ENCODE measurements around the gene SLC8B1. TPM values are rescaled to one million over a fixed set of nuclear protein-coding genes. Genes with fewer than 3 reads are reported as not detected.

The SLC8B1 gene
- total RNA-seq, 1 donor from 2014 or later = 14.0 TPM

- DNase-seq (ENCODE audit: low spot score) = no peak
Measured at GRCh38 chr12:113325916-113326315, 9.0 kb downstream of the SLC8B1 start.

GRCh38 chr12:113322343-113322742 lies 12.6 kb downstream of the SLC8B1 start:
- no peak for DNase-seq (ENCODE audit: low spot score)

GRCh38 chr12:113320401-113320800 lies 14.5 kb downstream of the SLC8B1 start:
- no peak for DNase-seq (ENCODE audit: low spot score)

GRCh38 chr12:113318900-113319628 lies 15.8 kb downstream of the SLC8B1 start:
- no peak for DNase-seq (ENCODE audit: low spot score)

- DNase-seq (ENCODE audit: low spot score) = no peak
Measured at GRCh38 chr12:113318046-113318656, 16.8 kb downstream of the SLC8B1 start.

GRCh38 chr12:113317122-113317521 lies 17.8 kb downstream of the SLC8B1 start:
- DNase-seq (ENCODE audit: low spot score) = no peak

GRCh38 chr12:113316155-113316554 lies 18.8 kb downstream of the SLC8B1 start:
- DNase-seq (ENCODE audit: low spot score) = no peak

GRCh38 chr12:113315358-113315757 lies 19.6 kb downstream of the SLC8B1 start:
- DNase-seq (ENCODE audit: low spot score) = no peak

- DNase-seq (ENCODE audit: low spot score) = no peak
Measured at GRCh38 chr12:113314121-113314529, 20.8 kb downstream of the SLC8B1 start.

- no peak for DNase-seq (ENCODE audit: low spot score)
Measured at GRCh38 chr12:113310489-113310888, 24.4 kb downstream of the SLC8B1 start.

- DNase-seq (ENCODE audit: low spot score) = no peak
Measured at GRCh38 chr12:113306382-113306781, 28.5 kb downstream of the SLC8B1 start.

- no peak for DNase-seq (ENCODE audit: low spot score)
Measured at GRCh38 chr12:113305281-113305856, 29.5 kb downstream of the SLC8B1 start.

- DNase-seq (ENCODE audit: low spot score) = no peak
Measured at GRCh38 chr12:113302886-113303640, 31.8 kb downstream of the SLC8B1 start.

- no peak for DNase-seq (ENCODE audit: low spot score)
Measured at GRCh38 chr12:113302466-113302865, 32.4 kb downstream of the SLC8B1 start.

- DNase-seq (ENCODE audit: low spot score) = no peak
Measured at GRCh38 chr12:113301811-113302210, 33.1 kb downstream of the SLC8B1 start.

- DNase-seq (ENCODE audit: low spot score) = peak; percentile 76
Measured at GRCh38 chr12:113299619-113300237, 35.2 kb downstream of the SLC8B1 start.

- DNase-seq (ENCODE audit: low spot score) = peak; percentile 11
Measured at GRCh38 chr12:113298861-113299545, 35.9 kb downstream of the SLC8B1 start.

GRCh38 chr12:113298472-113298817 lies 36.5 kb downstream of the SLC8B1 start:
- DNase-seq (ENCODE audit: low spot score) = no peak

- no peak for DNase-seq (ENCODE audit: low spot score)
Measured at GRCh38 chr12:113297621-113298471, 37.1 kb downstream of the SLC8B1 start.

- no peak for DNase-seq (ENCODE audit: low spot score)
Measured at GRCh38 chr12:113297214-113297587, 37.7 kb downstream of the SLC8B1 start.
